Ramos (cell line): ENCODE results near the gene SH3YL1.

Experiments used
- in situ Hi-C: fragments of 300-500 bp; cut with MboI; formaldehyde crosslinking; loops from one replicate; pipeline ENCODE4 v1.14.3; 2022; ENCODE audit warnings: low sequenced_read_pairs; ENCODE audit not compliant: unreplicated experiment

SH3YL1 gene

DNA sequence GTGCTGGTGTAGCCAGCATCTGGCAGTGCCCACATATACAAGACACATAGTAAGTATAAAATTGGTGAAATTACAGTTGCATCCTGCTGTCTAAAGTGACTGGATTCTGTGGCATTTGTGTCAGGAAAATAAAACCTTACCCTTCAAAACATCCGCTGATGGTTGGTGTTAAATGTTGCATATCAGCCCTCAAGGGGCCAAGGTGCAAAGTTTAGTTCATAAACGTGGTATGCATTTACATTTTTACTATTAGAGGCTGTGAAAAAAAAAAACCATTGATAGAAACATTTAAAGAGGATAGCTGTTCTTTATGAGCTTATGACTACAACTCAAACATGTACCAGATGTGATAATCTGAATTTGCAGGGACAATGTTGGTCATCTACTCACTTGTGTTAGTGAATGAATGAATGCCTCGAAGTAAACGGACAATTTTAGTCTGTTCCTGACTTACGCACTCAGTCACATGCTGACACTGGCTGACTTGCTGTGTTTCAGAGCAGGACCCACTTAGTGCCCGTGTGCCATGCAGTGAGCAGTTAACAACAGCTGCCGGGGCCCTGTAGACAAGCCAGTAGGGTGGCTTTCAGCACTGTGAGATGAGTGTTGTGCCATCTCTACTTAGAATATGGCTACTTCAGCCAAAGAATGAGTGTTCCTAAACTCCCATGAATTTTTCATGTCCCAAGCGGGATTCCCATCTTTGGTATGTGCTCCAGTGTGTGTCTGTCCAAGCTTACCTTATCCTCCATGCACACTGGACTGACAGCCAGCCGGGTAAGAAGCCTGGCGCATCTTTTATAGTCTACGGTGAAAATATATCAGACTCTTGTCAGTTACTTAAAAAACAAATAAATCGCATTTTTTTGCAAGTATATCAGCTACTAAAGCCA, 18.8 kb upstream of the SH3YL1 start:
- in situ Hi-C loops, result no loop called here

DNA sequence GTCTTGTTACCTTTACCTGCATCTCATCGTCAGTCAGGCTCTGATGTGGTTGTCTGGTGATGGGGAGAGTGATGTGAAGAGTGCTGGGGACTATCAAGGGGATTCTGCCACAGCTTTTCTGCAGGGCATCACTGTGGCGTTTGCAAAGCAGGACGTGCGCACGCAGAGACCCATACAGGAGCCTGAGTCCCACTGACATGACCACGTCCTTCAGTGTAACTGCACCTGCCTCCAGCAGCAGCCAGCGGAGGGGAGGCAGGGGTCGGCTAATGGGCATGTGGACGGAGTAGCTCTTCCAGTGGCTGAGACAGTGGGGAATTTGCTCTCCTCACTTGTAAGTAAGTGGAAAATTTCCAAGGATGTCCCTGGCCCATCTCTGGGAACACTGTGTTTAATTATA, 17.5 kb upstream of the SH3YL1 start:
- in situ Hi-C loops, result no loop called here

DNA sequence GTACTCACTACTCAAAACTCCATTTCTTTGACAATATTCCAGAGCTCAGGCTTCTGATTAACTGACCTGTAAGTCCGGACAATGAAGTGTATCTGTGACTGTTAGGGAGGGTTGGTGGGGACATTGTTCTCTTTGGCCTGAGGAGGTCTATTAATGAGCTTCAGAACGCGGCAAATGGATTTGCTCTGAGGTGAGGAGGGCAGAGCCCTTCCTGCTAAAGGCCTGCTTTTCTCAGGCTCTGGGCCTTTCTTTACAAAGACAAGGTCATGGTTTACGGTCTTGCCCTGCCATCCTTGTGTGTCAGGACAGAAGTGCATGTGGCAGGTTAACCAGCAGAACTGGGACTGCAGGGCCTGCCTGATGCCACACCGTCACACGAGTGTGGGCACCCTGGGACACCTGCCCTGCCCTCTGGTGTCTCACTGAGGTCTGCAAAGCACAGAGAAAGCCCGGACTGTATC, 16.8 kb upstream of the SH3YL1 start:
- in situ Hi-C loops, result no loop called here

DNA sequence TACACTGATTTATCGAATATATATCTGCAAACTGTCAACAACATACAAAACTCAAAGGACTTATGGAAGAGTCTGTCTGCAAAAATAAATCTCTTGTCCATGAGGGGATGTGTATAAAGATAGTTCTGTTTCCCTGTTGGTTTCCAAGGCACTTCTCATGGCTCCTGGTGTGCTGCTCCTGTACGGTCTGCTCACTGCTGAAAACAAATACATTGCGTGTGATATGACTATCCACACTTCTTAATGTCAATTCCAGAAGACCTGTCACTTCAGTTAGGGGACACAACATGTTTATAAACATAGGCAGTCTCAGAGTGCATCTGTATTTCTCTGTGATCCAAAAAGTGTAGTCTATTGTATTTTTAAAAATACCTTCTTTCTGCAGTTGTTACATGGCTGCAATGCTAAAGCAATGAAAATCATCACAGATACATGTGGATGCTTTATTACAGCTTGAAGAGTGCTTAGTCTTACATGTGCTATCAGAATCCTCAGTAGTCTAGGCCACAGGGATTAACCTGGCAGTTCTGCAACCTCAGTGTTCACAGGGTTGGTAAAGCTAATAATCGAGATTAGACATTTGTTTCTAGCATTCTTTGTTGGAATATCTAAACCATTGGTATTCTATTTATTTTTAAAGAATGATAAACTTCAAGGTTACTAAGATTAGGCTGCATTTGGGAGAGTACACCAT, 16.3 kb upstream of the SH3YL1 start:
- in situ Hi-C loops, result no loop called here

DNA sequence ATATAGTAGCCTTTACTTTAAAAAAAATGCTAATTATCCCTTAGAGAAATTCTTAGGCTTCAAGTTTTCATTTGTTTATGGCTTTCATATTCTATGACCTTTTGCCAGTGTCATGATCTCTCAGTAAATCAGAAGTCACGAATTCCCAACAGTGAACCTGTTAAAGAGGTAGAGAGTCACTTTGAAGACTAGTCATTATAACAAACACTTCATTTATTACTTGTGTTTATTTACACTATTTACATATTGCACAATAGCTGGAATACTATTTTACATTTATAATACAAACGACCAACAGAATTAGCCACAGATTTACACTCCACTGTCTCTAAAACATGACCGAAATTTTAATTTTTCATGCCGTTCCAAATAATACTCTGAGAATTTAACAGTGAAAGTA, 15.5 kb upstream of the SH3YL1 start:
- in situ Hi-C loops, result no loop called here

DNA sequence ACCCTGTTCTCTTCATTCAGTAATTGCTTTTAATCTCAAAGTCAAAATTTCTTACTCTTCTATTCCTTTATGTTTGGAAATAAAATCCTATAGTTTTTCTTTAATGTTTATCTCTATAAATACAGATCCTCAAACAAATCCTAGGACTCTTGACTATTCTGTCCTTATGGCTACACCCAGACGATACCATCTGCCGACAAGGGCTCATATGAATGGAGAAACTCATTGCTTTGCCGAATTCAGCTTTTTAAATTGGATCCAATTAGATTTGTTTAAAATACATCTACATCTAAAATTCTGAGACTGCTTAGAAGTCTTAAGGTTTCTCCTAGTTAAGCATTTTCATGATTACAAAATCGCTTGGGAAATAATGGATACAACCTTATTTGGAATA, 15.1 kb upstream of the SH3YL1 start:
- in situ Hi-C loops, result no loop called here

DNA sequence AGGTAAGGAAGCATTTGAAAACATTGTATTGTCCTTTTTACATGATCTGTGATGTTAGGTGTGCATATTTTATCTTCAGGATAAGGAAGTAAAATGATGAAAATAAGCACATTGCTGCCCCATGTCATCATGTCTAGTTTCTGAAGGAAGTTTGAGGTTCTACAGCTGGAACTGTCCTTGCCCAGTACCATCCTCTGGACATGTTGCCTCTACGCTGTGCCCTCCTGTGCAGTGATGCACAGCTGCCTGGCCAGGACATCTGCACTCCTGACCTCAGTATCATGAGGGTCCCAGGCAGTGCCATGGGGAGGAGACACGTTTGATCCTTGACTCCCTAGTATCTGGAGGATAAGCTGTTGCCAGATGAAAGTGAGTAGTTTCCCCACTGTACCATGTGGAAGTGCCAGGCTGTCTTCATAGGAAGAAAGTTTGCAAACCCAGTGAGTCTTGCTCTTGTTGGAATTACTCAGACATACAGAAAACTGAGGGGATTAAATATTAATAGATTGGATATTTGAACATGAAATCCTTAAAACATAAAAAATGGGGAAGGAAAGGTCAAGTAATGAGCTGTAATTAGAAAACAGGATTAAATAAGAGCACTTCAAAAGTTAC, 14.6 kb upstream of the SH3YL1 start:
- in situ Hi-C loops, result no loop called here

DNA sequence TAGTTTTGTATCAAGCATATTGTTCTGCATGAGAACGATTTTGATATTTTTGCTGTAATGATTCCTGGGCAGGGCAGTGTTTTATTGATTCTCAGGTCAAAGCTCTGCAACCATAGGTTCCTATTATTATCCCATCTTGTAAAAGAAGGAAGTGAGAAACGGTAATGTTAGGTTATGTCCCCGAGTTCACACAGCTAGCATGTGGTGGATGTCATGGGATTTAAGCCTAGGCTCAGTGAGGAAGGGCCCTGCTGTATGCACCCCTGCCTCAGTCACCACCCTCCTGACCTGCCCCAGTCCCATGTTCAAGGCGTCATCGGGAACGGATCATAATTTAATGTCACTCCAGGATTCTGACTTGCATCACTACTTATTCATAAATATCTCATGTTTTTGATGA, 11.6 kb upstream of the SH3YL1 start:
- in situ Hi-C loops, result no loop called here

DNA sequence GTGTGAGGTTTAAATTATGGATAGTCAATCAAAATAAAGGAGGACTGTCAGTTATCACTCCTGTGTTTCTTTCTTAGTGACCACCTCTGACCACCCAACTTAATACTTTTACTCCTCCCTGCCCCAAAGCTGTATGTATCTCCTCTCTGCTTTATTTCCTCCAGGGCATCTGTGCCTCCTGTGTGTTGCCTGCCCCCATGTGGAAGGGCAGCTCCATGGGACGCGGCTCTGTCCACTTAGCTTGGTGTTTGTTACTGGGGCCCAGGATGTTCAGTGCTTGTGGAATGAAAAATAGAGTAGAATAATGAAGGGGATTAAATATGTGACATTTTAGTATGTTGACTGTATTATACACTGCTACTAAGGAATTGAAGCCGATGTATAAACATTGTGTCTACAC, 10.7 kb upstream of the SH3YL1 start:
- in situ Hi-C loops, result no loop called here

DNA sequence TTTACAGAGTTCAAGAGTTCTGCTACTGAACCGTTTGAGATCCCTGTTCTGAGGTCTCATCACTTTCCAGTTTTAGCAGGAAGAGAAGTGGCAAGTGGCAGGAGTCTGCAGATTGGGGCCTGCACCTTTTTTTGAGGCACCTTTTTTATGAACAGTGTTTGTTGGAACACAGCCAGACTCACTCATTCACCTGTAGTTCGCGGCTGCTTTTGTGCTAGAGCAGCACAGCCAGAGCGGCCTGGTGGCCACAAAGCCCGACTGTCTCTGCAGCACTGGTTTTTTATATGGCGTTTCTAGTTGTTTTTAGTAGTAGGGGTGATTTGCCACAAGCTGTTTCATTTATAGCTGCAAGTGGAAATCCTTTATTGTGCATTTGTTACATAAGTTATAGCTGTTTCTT, 9.5 kb upstream of the SH3YL1 start:
- in situ Hi-C loops, result no loop called here

DNA sequence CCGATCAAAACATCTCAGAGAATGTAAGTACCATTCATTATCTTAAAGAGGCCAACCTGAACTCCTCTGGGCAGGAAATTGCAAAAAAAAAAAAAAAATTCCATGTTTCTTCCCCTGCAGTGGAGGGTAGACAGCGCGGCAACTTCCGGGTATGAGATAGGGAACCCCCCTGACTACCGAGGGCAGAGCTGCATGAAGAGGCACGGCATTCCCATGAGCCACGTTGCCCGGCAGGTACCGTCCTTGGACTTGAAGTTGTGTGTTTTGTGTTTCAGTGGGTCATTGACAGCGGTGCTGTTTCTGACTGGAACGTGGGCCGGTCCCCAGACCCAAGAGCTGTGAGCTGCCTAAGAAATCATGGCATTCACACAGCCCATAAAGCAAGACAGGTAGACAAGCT, 8.1 kb upstream of the SH3YL1 start:
- in situ Hi-C loops, result no loop called here

DNA sequence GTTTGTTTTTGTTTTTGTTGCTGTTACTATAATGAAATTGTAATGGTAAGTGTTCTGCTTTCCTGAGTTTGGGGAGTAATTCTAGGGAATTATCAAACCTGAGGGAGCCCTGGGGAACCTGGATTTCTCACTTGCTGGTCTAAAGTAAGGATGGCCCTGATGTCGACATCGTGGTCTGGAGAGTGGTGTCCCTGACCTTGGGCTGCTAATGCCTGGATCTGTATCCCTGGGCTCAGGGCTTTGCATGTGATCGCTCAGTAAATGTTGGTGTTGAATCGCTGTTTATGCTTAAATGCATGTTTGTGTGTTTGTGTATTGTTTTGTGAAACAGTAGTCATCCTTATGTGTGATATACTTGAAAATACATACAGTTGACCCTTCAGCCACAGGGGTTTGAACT, 7.0 kb upstream of the SH3YL1 start:
- in situ Hi-C loops, result no loop called here

DNA sequence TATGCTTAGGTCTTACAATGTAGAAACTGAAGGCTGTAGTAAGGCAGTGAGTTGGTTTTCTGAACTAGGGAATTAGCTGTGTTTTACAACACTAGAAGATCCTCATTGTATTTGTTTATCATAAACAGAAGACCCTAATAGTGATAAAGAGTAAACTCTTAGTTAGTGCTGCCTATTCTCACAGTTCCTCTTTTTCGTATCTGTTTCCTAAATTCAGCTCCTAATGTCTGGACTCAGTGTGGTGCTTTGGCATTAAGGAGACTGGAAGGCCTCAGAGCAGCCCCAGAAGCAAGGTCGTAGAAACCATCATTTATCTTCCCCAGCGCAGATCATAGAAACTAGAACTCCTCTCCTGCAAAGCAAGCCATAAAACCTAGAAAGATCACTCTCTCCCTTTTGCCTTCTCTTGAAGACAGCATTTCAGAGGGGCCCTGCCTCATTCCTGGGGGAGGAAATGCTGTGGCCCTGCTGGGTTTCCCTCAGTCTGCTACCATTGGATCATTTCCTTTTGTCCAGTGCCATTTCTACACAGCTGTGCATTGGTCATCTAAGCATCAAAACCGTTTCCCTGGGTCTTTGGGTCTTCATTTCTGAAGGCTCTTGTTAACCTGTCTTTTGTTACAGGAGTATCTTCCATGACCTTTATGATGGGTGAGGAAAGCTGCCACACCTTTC, 5.7 kb upstream of the SH3YL1 start:
- in situ Hi-C loops, result no loop called here

DNA sequence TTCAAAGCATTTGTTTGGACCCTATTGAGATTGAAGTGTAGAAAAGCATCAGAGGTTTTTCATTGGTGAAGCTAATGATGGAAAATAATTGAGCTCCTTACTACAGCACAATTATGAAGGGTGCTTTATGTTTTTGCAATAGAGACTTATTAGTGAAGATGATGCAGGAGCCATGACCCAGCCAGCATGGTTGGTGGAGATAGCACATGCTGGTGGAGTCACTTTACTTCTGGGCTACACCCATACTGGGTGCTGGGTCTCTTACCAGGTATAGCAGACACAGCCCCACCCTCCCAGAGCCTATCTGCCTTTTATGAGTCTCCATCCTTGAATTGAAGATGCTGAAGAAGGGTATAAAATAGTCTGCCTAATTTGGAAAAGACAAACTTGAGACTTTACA, 4.5 kb upstream of the SH3YL1 start:
- in situ Hi-C loops, result no loop called here

DNA sequence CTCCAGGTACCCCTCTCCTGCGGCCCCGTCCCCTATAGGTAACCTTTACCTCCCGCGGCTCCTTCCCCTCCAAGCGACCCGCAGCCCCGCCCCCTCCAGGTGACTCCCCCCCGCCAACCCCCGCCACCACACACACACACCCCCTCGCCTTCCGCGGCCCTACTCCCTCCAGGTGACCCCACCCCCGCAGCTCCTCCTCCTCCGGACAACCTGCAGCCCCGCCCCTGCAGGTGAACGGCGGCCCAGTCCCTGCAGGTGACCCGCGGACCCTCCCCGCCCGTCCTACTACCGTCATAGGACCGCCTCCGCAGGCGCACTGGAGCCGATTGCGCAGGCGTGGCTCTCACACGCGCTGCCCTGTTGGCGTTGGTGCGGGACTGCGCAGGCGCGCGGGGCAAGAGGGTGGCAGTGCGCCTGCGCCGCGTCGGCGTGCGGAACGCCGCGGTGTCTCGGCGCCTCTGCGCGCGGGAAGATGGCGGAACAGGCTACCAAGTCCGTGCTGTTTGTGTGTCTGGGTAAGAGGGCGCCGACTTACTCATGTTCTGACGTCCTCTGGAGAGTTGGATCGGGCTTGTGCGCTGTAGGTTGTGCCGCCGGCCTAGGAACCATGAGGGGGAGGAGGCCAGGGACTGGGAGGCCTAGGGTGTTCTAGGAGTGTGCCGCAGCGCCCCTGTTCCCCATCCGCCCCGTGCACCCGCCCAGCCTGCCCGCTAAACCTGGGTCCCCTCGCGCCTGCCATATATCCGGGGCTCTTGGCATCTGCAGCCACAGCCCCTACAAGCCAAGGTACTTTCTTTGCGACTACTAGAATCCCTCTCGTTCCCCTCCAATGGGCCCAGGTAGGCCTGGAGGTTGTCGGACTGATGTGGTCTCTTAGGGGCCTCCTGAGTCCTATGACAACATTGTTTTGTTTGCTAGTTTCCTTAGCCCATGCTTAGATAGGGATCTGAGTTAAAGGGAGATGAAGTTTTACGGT, 949 bp upstream of the SH3YL1 start, which contains the start of gene ACP1:
ACP1 (plus strand) TSS at position 455 of the 976 bp plus-strand sequence; CDS start at position 473, 18 bp downstream.
- in situ Hi-C loops, result no loop called here

DNA sequence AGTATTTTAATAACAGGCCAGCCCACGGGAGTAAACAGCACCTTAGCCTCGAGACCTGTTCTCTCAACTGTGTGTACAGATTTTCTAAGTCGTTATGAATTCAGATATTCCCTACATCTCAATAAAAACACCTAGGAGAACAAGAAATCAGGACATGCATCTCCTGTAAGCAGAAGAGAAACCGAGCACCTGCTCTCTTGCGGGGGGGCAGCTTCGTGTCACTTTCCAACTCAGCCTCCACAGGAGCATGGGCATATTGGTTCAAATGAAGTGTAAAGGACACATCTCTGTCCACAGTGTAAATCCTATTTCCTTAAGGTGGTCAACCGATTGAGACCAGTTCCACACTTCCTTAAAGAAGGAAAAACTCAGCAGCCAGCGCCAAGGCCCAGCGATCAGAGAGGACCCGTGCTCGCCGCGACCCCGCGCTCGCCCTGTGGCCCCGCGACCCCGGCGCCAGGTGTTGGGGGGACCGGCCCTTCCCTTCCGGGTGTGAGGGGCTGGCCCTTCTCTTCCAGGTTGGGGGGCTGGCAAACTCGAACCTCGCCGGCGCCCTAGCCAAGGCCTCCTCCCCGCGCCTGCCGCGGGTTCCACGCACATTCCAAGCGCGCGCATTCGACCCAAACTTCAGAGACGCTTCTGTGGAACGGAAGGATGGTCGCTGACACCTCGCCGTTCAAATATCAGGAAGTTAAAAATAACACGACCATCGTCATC, 652 bp downstream of the SH3YL1 start:
- in situ Hi-C loops, result no loop called here

DNA sequence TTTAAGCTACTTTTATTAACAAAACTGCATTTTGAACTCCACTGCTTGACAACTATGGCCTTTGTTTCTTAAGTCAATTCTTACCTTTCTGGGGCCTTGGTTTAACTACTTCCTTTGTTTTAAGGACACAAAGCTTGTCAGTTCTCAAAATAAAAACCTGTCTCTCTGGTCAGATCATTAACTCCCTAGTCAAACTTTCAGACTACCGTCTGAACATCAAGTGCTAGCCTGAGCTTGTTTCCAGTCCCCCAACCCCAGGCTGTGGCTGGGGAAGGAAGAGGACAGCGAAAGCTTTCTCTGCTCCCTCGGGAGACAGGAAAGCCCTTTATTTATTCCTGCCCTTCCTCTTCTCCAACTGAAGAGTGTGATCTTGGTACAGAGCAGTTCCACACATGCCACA, 1.7 kb downstream of the SH3YL1 start:
- in situ Hi-C loops, result no loop called here

DNA sequence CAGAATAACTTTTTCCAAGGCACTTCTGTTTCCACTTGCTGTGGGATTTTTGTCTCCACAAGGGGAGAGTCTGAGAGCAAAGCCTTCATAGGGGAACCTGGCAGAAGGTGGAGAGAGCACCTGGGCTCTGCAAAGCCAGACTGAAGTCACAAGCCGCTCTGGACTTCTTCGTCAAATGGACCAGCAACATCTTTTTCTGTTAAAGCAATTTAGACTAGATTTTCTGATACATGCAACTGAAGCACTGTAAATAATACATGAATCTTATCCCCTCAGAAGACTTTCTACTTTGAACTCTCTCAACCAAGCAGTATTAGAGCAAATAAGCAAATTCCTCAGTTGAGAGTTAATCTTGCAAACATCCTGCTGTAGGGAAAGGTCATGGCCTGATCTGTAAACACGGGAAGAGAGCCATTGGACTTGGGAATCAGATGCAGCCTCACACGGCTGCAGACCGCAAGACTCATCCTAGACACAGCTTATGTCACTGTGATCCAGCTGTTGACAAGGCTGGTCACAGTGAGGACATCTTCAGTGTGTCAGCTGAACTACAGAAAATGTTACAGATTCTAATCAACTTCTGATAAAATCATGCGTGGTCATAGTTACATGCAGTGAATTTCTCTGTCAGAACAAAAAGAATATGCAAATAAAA, 3.2 kb downstream of the SH3YL1 start:
- in situ Hi-C loops, result no loop called here
